B cell (primary cell): ENCODE measurements around the gene SLC3A2. TPM values are rescaled to one million over a fixed set of nuclear protein-coding genes. Genes with fewer than 3 reads are reported as not detected.

Experiments
- ATAC-seq: fragments of 200-7000 bp; cut with Tn5 transposase; one replicate; pipeline ENCODE4 v1.10.0; 2021; ENCODE audit warnings: low read depth, mild to moderate bottlenecking, moderate number of reproducible peaks, moderate library complexity
- CTCF ChIA-PET: fragments of 350-600 bp; sonication (Branson Sonifier 250); formaldehyde crosslinking; loops from one replicate; lab custom pipeline; 2021; ENCODE audit warnings: antibody characterized with exemption, inconsistent platforms; lab: Charles Lee
- POLR2A ChIA-PET: fragments of 350-600 bp; sonication (Branson Sonifier 250); formaldehyde crosslinking; loops from one replicate; lab custom pipeline; 2021; ENCODE audit warnings: antibody characterized with exemption; lab: Charles Lee
- DNase-seq: peaks from one replicate; pipeline ENCODE4 v3.0.0; 2013
- H2AFZ ChIP-seq: 2 replicates; pipeline ENCODE4 v1.6.1; 2012; ENCODE audit warnings: mild to moderate bottlenecking, low read depth, low read length; ENCODE audit not compliant: insufficient read depth, poor library complexity, severe bottlenecking
- H3K27ac ChIP-seq, 2 donors: 1 replicate in 1 of 2; 2 replicates in 1 of 2; pipeline ENCODE4 v1.5.1; 2012 to 2013; ENCODE audit warnings: low read length in 2 of 2, mild to moderate bottlenecking in 2 of 2, moderate library complexity in 1 of 2
- H3K27me3 ChIP-seq, 4 experiments: fragments of 200-600 bp in 1 of 4; sonication (generic) in 1 of 4; replicated peaks in 1 of 4; 1 replicate in 2 of 4; 2 replicates in 2 of 4; pipeline versions ENCODE4 v1.6.1 to v1.7.0; 2013 to 2016; ENCODE audit warnings: low read length in 3 of 4, mild to moderate bottlenecking in 2 of 4, mixed read lengths in 1 of 4, moderate library complexity in 1 of 4; ENCODE audit not compliant: insufficient read depth in 4 of 4, control insufficient read depth in 3 of 4; ENCODE audit errors: control extremely low read depth in 1 of 4
- H3K36me3 ChIP-seq, 2 experiments: replicated peaks in 1 of 2; 1 replicate in 1 of 2; 2 replicates in 1 of 2; pipeline versions ENCODE4 v1.6.1 to v1.7.1; 2013; ENCODE audit warnings: low read length in 1 of 2; ENCODE audit not compliant: insufficient read depth in 2 of 2, control insufficient read depth in 1 of 2; ENCODE audit errors: control extremely low read depth in 1 of 2, extremely low read depth in 1 of 2
- H3K4me1 ChIP-seq, 2 donors: fragments of 200-600 bp in 1 of 2; sonication (generic) in 1 of 2; 1 replicate in 1 of 2; 2 replicates in 1 of 2; pipeline versions ENCODE4 v1.5.1 to v1.6.1; 2013 to 2017; ENCODE audit warnings: low read length in 2 of 2; ENCODE audit not compliant: control insufficient read depth in 2 of 2, insufficient read depth in 2 of 2
- H3K4me2 ChIP-seq: replicated peaks from 2 replicates; pipeline ENCODE3; 2012; ENCODE audit warnings: mild to moderate bottlenecking, low read depth, low read length; ENCODE audit not compliant: poor library complexity, severe bottlenecking
- H3K4me3 ChIP-seq, 5 experiments: fragments of 200-600 bp in 1 of 5; sonication (generic) in 1 of 5; 1 replicate in 3 of 5; 2 replicates in 2 of 5; pipeline versions ENCODE4 v1.5.1 to v1.7.0; 2011 to 2016; ENCODE audit warnings: low read length in 4 of 5, mild to moderate bottlenecking in 4 of 5, low read depth in 2 of 5, control low read depth in 1 of 5, moderate library complexity in 1 of 5; ENCODE audit not compliant: insufficient read depth in 1 of 5; ENCODE audit errors: control extremely low read depth in 1 of 5, extremely low read depth in 1 of 5
- H3K79me2 ChIP-seq: fragments of 200-600 bp; sonication (generic); one replicate; pipeline ENCODE4 v1.6.0; 2016; ENCODE audit warnings: low read length; ENCODE audit not compliant: control insufficient read depth, insufficient read depth
- H3K9ac ChIP-seq: fragments of 200-600 bp; sonication (generic); 2 replicates; pipeline ENCODE4 v1.6.1; 2017; ENCODE audit warnings: mild to moderate bottlenecking, low read length, moderate library complexity
- H3K9me3 ChIP-seq, 3 donors: one replicate each; pipeline versions ENCODE4 v1.6.1 to v1.7.1; 2013; ENCODE audit warnings: low read length in 2 of 3; ENCODE audit not compliant: control insufficient read depth in 2 of 3, insufficient read depth in 1 of 3; ENCODE audit errors: control extremely low read depth in 1 of 3
- H4K20me1 ChIP-seq: 2 replicates; pipeline ENCODE4 v1.6.0; 2012; ENCODE audit warnings: mild to moderate bottlenecking, low read length; ENCODE audit not compliant: insufficient read depth, control insufficient read depth, poor library complexity, severe bottlenecking
- H3K27ac Mint-ChIP-seq: one replicate; pipeline ENCODE4 v1.8.0; 2021; ENCODE audit warnings: mixed read lengths
- H3K27me3 Mint-ChIP-seq: one replicate; pipeline ENCODE4 v1.8.0; 2021; ENCODE audit warnings: mixed read lengths
- H3K4me1 Mint-ChIP-seq: one replicate; pipeline ENCODE4 v1.8.0; 2021; ENCODE audit warnings: mixed read lengths
- H3K4me3 Mint-ChIP-seq: one replicate; pipeline ENCODE4 v1.8.0; 2021; ENCODE audit warnings: mixed read lengths
- H3K9me3 Mint-ChIP-seq: one replicate; pipeline ENCODE4 v1.8.0; 2022; ENCODE audit warnings: mixed read lengths; ENCODE audit not compliant: insufficient read depth
- EZH2 ChIP-seq: IDR thresholded peaks from 2 replicates; pipeline ENCODE4 v1.6.1; 2012; ENCODE audit warnings: borderline replicate concordance, low read depth, mild to moderate bottlenecking, moderate library complexity, low read length; ENCODE audit not compliant: insufficient read depth, poor library complexity, severe bottlenecking
- WGBS: methylation state at CpG from one replicate; pipeline ENCODE4 v1.1.5; 2013; ENCODE audit warnings: missing lambda C conversion rate; ENCODE audit not compliant: insufficient coverage; 5-methylcytosine and 5-hydroxymethylcytosine counted together
- intact Hi-C: fragments of 100-400 bp; cut with micrococcal nuclease; formaldehyde crosslinking; loops from one replicate; pipeline ENCODE4 v1.10.0; 2022
- polyA plus RNA-seq: library from polyadenylated mRNA; depleted of rRNA; stranded (reverse); fragments of >200 nt; gene quantifications from 2 replicates; pipeline ENCODE4 v1.2.3, GENCODE V29; 2012
- total RNA-seq, 2 donors: library from RNA; stranded (reverse); fragments of 120-200 nt in 1 of 2; gene quantifications; 1 replicate in 1 of 2; 2 replicates in 1 of 2; pipeline versions ENCODE4 v1.2.3 to v1.2.4, GENCODE V29; 2013 to 2022
- TF ChIP-seq, protein P1 (sequence below): fragments of 200-600 bp; IDR thresholded peaks from one replicate; pipeline ENCODE4 v1.8.0; 2022; ENCODE audit warnings: antibody characterized with exemption, mild to moderate bottlenecking

SLC3A2 gene
- total and polyA plus RNA-seq, 2 donors (not counting 1 experiment from before 2014, with no cell fraction given) = 92.0 to 148 TPM

GRCh38 chr11:62830904-62831519 is 49.7 kb upstream of the SLC3A2 start:
- Histone ChIP-seq H2AFZ (peak overlapping the region; percentile 51), H3K79me2 (peaks cover 79% of the 10 kb centered on the region), H3K9ac (peak overlapping the region; percentile 99), H3K9me3 (no peaks in the 10 kb centered on the region), H4K20me1 (peaks cover 36% of the 10 kb centered on the region), H3K36me3 (peaks cover 4 to 45% of the 10 kb centered on the region in 2 experiments), H3K27me3 (no peaks in the 10 kb centered on the region), H3K4me1 (peaks cover 16 to 30% of the 10 kb centered on the region in 2 donors), H3K4me3 (peak overlapping the region; percentile 61 to 96 (median 92)), H3K4me2 (peak overlapping the region; percentile 94), H3K27ac (peak overlapping the region; percentile 96 to 99)
- no peak for DNase-seq
- peaks cover 39% of the 10 kb centered on the region for H3K4me1 Mint-ChIP-seq
- WGBS = under 1% methylated on average over 24 of the region's 33 CpGs
- intact Hi-C loops = loop anchor here (1.0 to 2.0 kb wide), 5 partner anchors 8 to 122 kb away; partner anchors contain the start of genes NXF1, TMEM179B and WDR74
- H3K4me3 Mint-ChIP-seq = peak overlapping the region; percentile 92
- ChIA-PET CTCF (interaction anchor here (1.3 to 2.8 kb wide), 6 partner anchors 10 to 77 kb away, joined by 4 to 14 read pairs (median 6); partner anchors contain the start of genes TMEM179B and ZBTB3), POLR2A (interaction anchor here (0.8 to 2.4 kb wide), 12 partner anchors 9 to 240 kb away, joined by 3 to 53 read pairs (median 12); partner anchors contain the start of genes HNRNPUL2, NXF1, SLC3A2 and TMEM179B)
- no peak for ATAC-seq
- no peaks in the 10 kb centered on the region for H3K9me3 Mint-ChIP-seq
- peak overlapping the region; percentile 97 for H3K27ac Mint-ChIP-seq
- TF ChIP-seq, protein P1, sequence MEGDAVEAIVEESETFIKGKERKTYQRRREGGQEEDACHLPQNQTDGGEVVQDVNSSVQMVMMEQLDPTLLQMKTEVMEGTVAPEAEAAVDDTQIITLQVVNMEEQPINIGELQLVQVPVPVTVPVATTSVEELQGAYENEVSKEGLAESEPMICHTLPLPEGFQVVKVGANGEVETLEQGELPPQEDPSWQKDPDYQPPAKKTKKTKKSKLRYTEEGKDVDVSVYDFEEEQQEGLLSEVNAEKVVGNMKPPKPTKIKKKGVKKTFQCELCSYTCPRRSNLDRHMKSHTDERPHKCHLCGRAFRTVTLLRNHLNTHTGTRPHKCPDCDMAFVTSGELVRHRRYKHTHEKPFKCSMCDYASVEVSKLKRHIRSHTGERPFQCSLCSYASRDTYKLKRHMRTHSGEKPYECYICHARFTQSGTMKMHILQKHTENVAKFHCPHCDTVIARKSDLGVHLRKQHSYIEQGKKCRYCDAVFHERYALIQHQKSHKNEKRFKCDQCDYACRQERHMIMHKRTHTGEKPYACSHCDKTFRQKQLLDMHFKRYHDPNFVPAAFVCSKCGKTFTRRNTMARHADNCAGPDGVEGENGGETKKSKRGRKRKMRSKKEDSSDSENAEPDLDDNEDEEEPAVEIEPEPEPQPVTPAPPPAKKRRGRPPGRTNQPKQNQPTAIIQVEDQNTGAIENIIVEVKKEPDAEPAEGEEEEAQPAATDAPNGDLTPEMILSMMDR = no peak
- TF ChIP-seq EZH2 = no peak
- H3K27me3 Mint-ChIP-seq = no peaks in the 10 kb centered on the region
